Measurements from ENCODE around the gene C9orf72. TPM values are rescaled to one million over a fixed set of nuclear protein-coding genes. Genes with fewer than 3 reads are reported as not detected.

C9orf72 gene
- polyA plus RNA-seq, 2 of the 4 experiments (the other 2 are of a cell fraction) = 4.0 to 16.4 TPM

GRCh38 chr9:27602954-27603353 lies 29.7 kb upstream of the C9orf72 start:
- no peak overlapping the region for H3K4me3 ChIP-seq
- CTCF ChIA-PET = no interaction called here
- POLR2A ChIA-PET = no interaction called here
- FAIRE-seq (no peak), DNase-seq (ENCODE audit: low read depth in 1 of 2, low spot score in 1 of 2) (no peak), ATAC-seq (no peak)
- H3K4me1 ChIP-seq = no peaks in the 10 kb centered on the region
- TF ChIP-seq MYC (IDR thresholded peaks at IDR 0.05; ENCODE audit: borderline replicate concordance, low read length) (no peak), HEYL (CRISPR knock-in tag; IDR thresholded peaks at IDR 0.05) (no peak), HOXA7 (CRISPR knock-in tag; IDR thresholded peaks at IDR 0.05) (no peak), ZNF302 (CRISPR knock-in tag; IDR thresholded peaks at IDR 0.05) (no peak)
- TF ChIP-seq, protein P1, sequence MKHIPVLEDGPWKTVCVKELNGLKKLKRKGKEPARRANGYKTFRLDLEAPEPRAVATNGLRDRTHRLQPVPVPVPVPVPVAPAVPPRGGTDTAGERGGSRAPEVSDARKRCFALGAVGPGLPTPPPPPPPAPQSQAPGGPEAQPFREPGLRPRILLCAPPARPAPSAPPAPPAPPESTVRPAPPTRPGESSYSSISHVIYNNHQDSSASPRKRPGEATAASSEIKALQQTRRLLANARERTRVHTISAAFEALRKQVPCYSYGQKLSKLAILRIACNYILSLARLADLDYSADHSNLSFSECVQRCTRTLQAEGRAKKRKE (CRISPR knock-in tag; IDR thresholded peaks at IDR 0.05; ENCODE audit: low read depth) = no peak
- H3K9me3 ChIP-seq = no peaks in the 10 kb centered on the region
- WGBS (ENCODE audit: missing lambda C conversion rate) = 40% methylated on average over 4 of the region's 4 CpGs
- no peak overlapping the region for H3K27ac ChIP-seq
- H3K4me2 ChIP-seq = no peak overlapping the region

- ATAC-seq (no peak), DNase-seq (ENCODE audit: low read depth in 1 of 2, low spot score in 1 of 2) (no peak), FAIRE-seq (no peak)
- Histone ChIP-seq H3K4me1 (no peaks in the 10 kb centered on the region), H3K9me3 (no peaks in the 10 kb centered on the region), H3K4me3 (no peak overlapping the region), H3K4me2 (no peak overlapping the region), H3K27ac (no peak overlapping the region)
- POLR2A ChIA-PET = no interaction called here
- CTCF ChIA-PET = interaction anchor here (0.6 to 1.1 kb wide), 2 partner anchors 16 to 20 kb away, joined by 3 to 4 read pairs; no protein-coding TSS in a partner anchor
- TF ChIP-seq, protein P2, sequence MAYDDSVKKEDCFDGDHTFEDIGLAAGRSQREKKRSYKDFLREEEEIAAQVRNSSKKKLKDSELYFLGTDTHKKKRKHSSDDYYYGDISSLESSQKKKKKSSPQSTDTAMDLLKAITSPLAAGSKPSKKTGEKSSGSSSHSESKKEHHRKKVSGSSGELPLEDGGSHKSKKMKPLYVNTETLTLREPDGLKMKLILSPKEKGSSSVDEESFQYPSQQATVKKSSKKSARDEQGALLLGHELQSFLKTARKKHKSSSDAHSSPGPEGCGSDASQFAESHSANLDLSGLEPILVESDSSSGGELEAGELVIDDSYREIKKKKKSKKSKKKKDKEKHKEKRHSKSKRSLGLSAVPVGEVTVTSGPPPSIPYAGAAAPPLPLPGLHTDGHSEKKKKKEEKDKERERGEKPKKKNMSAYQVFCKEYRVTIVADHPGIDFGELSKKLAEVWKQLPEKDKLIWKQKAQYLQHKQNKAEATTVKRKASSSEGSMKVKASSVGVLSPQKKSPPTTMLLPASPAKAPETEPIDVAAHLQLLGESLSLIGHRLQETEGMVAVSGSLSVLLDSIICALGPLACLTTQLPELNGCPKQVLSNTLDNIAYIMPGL (CRISPR knock-in tag; IDR thresholded peaks at IDR 0.05; ENCODE audit: borderline replicate concordance) = no peak
- TF ChIP-seq, protein P3, sequence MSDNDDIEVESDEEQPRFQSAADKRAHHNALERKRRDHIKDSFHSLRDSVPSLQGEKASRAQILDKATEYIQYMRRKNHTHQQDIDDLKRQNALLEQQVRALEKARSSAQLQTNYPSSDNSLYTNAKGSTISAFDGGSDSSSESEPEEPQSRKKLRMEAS (IDR thresholded peaks at IDR 0.05) = no peak
- TF ChIP-seq CHD4 (IDR thresholded peaks at IDR 0.05; ENCODE audit: borderline replicate concordance) (no peak), POLR2AphosphoS2 (conservative IDR thresholded peaks at IDR 0.05; ENCODE audit: low read length) (no peak), PHF8 (IDR thresholded peaks at IDR 0.05; ENCODE audit: borderline replicate concordance, low read depth) (no peak), USF2 (IDR thresholded peaks at IDR 0.05) (no peak), HEYL (CRISPR knock-in tag; IDR thresholded peaks at IDR 0.05) (no peak), GATA3 (IDR thresholded peaks at IDR 0.05; ENCODE audit: borderline replicate concordance) (no peak), ESRRA (IDR thresholded peaks at IDR 0.05; ENCODE audit: borderline replicate concordance, low read length) (no peak), RARB (CRISPR knock-in tag; IDR thresholded peaks at IDR 0.05) (no peak), EHF (CRISPR knock-in tag; IDR thresholded peaks at IDR 0.05) (no peak), KDM5A (IDR thresholded peaks at IDR 0.05) (no peak), TFCP2L1 (CRISPR knock-in tag; IDR thresholded peaks at IDR 0.05) (no peak)
- 41% methylated on average over 6 of the region's 6 CpGs for WGBS (ENCODE audit: missing lambda C conversion rate)
These were observed 29.0 kb upstream of the C9orf72 start for GRCh38 chr9:27602142-27602861.

DNA sequence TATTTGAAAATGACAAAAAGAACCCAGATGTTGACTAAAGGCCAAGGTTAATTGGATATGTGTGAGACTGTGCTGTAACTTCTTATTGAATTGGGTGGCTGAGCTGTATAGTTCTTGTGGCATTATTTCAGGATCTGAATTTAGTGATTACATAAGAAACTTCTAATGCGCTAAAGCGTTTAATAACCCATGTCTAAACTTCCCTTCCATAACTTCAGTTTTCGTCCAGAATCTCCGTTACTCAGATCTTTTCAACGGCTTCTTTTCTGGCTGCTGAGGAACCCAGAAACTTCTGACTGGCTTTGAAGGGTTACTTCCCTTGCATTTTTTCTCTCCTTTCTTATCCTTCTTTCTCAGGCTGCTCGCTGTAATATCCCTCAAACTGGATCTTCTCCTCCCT lies 28.1 kb upstream of the C9orf72 start:
- H3K4me2 ChIP-seq = no peak overlapping the region
- FAIRE-seq = no peak
- H3K27ac ChIP-seq = no peak overlapping the region
- TF ChIP-seq JUN (IDR thresholded peaks at IDR 0.05) (no peak), EHMT2 (IDR thresholded peaks at IDR 0.05; ENCODE audit: low read depth) (no peak), NPAS2 (CRISPR knock-in tag; IDR thresholded peaks at IDR 0.05; ENCODE audit: borderline replicate concordance) (no peak), MAFK (IDR thresholded peaks at IDR 0.05; ENCODE audit: partially characterized antibody) (no peak), PHF8 (IDR thresholded peaks at IDR 0.05; ENCODE audit: borderline replicate concordance, low read depth) (no peak), ZSCAN20 (CRISPR knock-in tag; IDR thresholded peaks at IDR 0.05) (no peak), FOSB (CRISPR knock-in tag; IDR thresholded peaks at IDR 0.05) (no peak), HDAC2 (IDR thresholded peaks at IDR 0.05) (no peak), USF2 (IDR thresholded peaks at IDR 0.05) (no peak)
- TF ChIP-seq, protein P1 (CRISPR knock-in tag; IDR thresholded peaks at IDR 0.05; ENCODE audit: low read depth) = no peak
- CTCF ChIA-PET = interaction anchor here (1.1 to 1.2 kb wide), 2 partner anchors 15 kb away, joined by 3 read pairs; no protein-coding TSS in a partner anchor
- no peak for DNase-seq (ENCODE audit: low read depth in 1 of 2, low spot score in 1 of 2)
- 31% methylated on average over 6 of the region's 6 CpGs for WGBS (ENCODE audit: missing lambda C conversion rate)
- no peaks in the 10 kb centered on the region for H3K4me1 ChIP-seq
- no peak for ATAC-seq
- POLR2A ChIA-PET = no interaction called here
- H3K9me3 ChIP-seq = no peaks in the 10 kb centered on the region
- H3K4me3 ChIP-seq = no peak overlapping the region

Measured in A549 (cell line).